T follicular helper cell (primary cell): Measurements from ENCODE around the gene TMEM247.
"Not testable (repeated sequence)": the region's sequence is repeated elsewhere in the genome, so short reads cannot be mapped to it uniquely, and the experiment has no call there.

Experiments used
- DNase-seq: peaks from one replicate; pipeline ENCODE4 v3.0.0-alpha.2; 2020; ENCODE audit warnings: low read depth

Gene TMEM247

DNA sequence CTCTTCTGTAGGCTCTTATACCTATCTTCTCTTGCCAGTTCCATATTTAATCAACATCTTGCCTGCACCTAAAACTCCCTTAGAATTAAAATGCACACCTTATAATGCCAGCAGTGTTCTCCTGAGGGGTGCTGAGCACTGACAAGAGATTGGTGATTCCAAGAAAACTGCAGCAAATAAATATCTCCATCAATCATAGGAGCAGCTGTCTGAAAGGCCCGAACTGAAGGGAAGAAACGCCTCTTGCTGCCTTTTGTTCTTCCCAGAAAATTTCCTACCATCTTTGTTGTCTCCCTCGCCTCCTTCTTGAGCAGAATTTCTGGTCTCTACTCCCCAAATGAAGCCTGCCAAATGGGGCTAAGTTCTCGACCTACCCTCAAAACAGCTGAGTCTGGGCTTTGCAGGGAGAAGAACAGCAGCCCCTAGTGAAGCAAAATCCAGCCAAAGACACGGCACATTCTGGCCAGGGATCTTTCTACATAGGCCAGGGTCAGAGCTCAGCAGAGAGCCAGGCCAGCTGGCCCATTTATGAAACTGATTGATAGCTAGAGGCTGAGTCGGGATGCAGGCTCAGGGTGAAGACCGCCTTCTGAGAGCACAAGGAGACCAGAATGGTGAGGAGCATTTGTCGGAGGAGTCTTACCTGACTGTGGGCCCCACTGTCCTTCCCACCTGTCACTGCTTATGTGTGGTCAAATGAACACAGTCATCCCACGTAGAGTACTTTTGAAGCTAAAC is 20.4 kb upstream of the TMEM247 start:
- DNase-seq = no peak

DNA sequence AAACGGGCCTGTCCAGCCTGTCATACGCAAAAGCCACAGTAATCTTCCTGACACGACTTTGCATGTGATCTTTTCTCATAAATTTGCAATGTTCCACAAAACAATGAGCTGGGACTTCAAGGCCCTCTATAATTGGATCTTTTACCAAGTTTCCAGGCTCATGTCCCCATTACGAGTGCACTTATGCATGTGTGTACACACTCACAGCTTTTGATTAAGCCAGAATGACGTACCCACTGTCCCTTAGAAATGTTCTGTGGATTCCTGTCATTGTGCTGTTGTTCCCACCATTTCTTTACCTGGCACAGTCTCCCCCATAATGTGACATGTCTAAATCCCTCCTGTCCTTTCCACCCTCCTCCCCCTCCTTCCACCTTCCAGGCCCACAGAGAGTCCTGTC is 19.7 kb upstream of the TMEM247 start:
- DNase-seq = no peak

DNA sequence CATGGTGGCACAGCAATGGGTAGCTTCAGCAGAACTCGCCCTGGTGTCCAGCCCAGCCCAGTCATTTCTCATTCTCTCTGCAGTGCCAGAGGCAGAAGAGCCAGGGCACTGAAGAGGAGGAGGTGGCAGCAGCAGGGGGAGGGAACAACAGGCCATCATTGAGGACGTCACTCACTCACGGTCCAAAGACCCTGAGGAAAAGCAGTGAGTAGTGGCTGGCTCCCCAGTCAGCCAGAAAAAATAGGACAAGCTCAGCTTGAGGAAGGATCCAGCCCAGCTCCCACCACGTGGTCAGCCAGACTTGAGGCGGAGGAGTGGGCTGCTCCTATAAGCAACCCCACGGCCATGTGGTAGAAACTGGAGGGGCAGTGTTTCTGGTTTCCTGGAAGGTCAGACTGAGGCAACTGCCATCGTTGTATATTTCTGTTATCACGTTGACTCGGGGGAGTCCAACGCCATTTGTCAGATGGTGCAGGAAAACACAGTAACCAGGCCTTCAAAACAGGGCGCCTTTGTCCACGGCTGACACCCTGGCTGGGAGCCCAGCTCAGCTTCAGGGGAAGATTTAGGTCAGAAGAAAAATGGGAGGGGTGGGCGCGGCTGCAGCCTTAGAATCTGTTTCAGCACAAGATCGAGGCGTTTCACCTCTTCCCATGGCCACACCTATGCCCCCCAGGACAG is 19.0 kb upstream of the TMEM247 start:
- no peak for DNase-seq

DNA sequence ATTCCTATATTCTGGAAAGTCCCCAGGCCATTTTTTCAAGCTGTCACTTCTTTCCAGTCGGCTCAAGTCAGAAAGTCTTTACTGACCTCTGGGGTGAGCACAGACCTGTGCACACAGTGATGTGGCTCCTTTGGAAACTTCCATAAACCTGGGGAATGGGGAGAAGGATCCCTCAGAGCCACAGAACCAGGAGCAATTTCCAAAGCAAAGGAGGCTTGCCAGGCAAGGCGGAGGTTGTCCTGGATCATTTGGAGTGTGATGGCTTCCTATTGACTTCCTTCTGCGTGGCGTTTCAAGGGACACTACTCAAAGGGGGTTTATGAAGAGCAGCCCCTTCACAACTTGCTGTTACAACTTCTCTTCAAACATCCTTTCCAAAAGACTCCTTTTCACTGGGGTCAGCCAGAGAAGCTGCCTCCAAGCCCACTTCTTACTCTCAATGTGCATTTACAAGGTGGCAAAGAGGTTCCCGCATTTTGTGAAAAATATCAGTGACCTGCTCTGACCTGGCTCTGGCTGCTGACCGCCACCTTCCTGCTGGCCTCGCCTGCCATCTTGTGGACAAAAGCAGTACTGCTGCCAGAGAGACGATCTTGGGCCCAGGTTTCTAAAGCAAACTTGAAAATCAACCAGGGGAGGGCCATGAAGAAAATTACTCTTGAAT is 18.2 kb upstream of the TMEM247 start:
- peak; percentile 56 for DNase-seq

DNA sequence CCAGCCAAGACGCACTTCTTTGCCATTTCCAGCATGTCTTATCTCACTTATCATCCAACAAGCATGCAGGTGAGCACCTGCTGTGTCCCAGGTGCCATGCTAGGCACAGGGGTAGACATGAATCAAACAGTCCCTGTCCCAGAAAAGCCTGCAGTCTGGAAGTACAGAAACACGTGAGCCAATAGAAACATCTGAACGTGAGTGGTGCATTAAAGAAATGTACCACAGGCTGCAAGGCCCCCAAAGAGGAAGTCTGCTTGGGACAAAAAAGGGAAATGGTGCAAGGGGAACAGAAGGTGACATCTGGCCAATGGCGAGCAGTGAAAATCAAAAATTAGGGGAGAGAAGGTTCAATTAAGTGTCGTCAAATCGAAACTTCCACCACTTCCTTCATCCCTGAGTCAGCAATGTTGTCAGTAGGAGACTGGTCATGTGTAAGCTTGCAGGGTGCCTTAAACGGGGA is 17.6 kb upstream of the TMEM247 start:
- DNase-seq = no peak

DNA sequence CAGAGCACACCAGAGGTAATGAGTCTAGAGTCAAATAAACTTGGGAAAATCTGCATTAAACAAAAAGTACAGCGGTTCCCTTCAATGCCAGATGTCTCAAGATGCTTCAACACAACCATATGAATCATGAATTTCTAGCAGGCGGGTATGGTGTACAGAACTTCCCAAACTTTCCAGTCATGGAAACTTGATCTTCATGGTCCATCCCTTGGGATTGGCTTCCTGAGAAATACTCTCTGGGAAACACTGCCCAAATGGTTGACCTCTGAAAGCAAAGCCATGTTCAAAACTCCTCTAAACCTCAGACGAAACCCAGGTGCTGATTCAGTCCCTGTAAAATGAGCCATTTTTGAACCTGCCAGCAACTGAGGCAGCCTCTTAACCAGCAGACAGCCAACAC is 16.4 kb upstream of the TMEM247 start:
- DNase-seq = no peak

DNA sequence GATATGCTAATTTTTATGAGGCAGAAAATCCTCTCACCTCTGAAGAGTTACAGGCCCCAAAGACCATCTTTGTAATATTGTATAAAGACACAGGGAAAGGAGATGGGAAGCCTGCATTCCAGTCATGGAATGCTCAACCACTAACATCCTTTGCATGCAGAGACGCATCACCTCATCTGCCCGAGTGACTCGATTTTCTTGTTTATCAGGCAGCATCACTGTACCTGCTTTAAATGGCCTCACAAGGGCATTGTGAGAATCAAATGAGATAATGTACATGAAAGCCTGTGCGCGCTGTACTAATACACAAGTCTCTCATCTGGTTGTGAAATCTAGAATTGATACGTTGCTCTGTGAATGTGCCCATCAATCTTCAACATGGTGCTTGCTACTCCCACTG is 10.2 kb upstream of the TMEM247 start:
- no peak for DNase-seq

DNA sequence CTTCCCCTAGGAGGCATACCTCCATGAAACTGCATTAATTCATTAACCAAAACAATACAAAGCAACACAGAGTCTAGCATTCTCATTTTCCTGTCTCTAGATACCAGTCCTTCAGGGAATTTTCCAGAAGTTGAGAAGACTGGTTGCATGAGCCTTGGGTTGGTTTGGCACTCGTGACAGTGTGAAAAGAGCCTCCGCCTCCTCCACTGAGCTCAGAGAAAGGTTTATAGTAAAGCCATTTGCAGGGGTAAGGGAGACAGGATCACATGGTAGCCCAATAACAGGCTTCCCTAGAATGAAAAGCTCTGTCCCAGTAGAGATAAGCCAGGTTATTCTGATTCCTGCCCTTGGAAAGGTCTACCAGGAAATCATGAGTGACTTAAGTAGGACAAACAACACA is 9.7 kb upstream of the TMEM247 start:
- no peak for DNase-seq

DNA sequence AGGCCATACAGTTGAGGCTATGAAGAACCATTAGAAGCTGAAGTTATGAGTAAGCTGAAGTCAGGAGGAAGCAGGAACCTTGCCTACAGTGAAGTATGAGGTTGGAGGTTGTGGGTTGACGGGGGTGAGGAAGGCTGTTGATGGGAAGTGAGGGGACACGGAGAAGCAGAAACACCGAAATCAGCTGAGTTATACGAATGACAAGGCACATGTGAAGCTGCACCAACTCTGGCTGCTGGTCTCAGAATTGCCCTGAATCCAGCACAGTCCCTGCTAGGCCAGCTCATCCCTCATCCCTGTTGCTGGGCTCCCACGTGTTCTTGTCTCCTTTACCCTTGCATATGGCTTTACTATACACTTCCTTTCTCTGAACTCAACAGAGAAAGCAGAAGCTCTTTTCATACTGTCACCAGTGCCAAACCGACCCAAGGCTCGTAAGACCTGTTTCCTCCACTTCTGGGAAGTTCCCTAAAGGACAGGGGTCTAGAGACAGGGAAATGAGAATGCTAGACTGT is 9.2 kb upstream of the TMEM247 start:
- DNase-seq = no peak

DNA sequence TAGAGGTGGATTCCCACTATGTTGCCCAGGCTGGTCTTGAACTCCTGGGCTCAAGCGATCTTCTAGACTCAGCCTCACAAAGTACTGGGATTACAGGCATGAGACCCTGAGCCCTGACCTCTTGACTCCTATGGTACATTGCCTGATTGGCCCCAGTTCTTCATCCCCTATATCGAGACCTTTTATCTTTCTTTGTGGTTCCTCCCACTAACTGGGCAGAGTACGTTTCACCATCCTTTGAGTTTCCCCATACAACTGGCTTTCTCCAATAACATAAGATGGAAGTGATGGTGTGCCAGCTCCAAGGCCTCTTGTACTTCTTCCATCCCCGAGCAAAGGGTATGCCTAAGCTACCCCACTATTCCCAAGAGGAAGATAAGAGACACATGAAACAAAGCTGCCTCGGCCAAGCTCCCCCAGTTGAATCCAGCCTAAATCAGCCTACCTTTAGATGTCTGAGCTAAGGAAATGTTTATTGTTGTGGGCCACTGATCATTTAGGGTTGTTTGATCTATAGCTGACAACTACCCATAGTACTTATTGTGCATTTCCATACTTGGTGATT is 8.3 kb upstream of the TMEM247 start:
- DNase-seq = no peak

DNA sequence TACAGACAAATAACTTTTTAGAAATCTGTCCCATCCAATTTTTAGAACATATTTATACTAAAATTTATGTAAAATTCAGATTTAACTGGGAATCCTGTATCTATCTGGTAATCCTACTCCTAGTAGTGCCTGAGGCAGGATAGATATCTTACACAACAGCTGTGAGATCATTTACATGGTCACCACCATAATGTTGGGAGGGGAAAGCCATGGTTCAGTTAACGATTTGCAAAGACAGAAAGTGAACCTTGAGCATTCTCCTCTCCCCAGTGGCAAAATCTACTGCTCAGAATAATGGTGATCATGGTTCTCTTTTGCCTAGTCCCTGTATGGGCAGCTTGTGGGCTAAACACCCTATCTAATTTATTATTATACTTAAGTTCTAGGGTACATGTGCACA is 7.7 kb upstream of the TMEM247 start:
- DNase-seq = no peak

DNA sequence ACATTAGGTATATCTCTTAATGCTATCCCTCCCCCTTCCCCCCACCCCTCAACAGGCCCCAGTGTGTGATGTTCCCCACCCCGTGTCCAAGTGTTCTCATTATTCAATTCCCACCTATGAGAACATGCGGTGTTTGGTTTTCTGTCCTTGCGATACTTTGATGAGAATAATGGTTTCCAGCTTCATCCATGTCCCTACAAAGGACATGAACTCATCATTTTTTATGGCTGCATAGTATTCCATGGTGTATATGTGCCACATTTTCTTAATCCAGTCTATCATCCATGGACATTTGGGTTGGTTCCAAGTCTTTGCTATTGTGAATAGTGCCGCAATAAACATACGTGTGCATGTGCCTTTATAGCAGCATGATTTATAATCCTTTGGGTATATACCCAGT is 7.2 kb upstream of the TMEM247 start:
- not testable (repeated sequence) for DNase-seq

DNA sequence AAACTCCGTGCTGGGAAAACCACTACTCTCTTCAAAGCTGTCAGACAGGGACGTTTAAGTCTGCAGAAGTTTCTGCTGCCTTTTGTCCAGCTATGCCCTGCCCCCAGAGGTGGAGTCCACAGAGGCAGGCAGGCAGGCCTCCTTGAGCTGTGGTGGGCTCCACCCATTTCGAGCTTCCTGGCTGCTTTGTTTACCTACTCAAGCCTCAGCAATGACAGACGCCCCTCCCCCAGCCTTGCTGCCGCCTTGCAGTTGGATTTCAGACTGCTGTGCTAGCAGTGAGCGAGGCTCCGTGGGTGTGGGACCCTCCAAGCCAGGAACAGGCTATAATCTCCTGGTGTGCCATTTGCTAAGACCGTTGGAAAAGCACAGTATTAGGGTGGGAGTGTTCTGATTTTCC is 1.9 kb upstream of the TMEM247 start:
- DNase-seq = peak; percentile 3

DNA sequence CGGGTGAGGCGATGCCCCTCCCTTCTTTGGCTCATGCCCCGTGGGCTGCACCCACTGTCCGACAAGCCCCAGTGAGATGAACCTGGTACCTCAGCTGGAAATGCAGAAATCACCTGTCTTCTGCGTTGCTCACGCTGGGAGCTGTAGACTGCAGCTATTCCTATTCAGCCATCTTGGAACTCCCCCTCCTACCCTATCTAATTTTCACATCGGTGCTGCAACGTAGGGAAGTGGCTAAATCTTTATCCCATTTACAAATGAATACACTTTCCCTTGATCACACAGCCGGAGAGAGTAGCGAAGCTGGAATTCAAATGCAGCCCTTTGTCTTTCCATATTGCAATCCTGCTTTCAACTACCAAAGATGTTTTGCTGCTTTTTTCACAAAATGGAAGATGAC is 1.4 kb upstream of the TMEM247 start:
- no peak for DNase-seq

DNA sequence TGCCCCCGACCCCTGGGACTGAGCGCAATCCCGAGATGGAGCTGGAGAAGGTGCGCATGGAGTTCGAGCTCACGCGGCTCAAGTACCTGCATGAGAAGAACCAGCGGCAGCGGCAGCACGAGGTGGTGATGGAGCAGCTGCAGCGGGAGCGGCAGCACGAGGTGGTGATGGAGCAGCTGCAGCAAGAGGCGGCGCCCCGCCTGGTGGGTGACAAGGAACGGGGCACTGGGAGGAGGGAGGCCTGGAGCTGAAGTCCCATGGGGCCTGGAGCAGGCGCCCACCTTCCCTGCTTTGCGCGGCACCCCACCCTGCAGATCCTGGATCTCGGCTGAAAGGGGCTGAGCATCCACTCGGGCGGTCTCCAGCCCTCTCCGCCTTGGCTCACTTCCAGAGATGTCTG is 1.2 kb downstream of the TMEM247 start:
- DNase-seq = no peak

DNA sequence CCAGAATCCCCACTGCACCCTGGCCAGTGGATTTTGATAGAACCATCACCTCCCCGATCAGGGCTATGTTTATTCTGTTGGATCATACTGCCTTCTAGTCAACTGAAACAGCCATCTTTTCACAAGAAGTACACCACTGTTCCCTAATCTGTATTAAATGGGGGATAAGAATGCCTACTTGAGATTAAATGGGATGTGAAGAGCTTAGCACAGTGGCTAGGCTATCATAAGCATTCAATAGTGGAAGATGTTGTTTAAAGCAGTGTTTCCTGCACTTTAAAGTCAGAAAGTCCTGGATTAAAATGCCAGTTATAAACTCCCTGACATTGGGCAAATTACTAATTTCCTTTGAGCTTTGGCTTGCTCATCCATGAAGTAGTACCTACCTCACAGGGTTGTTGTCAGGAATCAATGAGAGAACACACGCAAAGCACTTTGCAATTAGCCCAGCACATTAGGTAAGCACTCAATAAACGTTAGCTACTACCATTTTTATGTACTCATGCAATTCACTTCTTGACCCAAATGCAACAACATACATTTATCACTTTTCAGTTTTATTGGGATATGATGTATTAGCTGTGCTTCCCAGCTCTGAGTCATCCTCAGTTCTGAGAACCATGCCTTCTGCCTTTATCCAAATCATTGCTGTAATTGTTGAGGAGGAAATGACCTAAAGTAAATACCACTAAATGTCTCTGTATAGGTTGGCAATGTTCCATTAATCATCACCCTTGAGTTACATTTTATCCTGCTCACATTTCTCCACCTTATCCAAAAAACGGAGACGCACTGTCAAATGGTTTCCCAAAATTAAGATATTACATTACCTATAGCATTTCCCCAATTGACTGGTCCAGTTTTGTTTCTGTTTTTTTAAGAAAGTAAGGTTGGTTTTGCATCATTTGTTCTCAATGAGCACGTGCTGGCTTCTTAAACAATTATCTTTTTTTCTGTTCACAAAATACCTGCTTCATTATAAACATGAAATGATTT is 2.1 kb downstream of the TMEM247 start:
- no peak for DNase-seq

DNA sequence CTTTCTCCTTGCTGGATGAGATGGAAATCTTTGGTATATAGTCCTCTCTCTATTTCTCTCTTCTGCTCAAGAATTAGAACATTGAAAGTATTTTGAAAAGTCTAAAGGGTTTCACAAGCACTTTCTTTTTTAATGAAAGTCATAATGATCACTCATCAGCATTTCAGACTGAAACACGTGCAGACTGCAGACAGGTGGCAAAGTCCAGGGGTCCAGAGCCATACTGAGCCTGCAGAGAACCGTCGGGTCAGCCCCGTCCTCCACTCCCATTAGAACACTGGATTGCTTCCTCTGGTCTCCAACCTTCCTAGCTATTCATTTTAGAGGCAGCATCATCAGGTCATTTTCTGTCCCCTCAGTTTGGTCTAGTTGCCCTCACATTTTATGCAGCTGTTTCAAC is 3.1 kb downstream of the TMEM247 start:
- DNase-seq = no peak

DNA sequence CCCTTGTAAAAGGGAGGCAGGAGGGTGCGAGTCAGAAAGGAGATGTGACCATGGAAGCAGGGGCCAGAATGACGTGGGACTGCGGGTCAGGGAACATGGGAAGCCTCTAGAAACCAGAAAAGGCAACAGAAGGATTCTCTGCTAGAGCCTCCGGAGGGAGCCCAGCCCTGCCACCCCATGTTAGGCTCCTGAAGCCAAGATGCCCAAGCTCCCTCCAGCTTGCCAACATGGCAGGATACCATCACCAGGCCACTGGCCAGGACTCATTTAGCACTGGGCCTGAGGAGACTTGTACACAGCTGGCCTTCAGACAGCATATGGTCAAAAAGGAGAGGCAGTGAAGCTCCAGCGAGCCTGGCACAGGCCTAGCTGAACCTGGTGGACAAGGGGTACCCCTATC is 5.6 kb downstream of the TMEM247 start:
- DNase-seq = no peak

DNA sequence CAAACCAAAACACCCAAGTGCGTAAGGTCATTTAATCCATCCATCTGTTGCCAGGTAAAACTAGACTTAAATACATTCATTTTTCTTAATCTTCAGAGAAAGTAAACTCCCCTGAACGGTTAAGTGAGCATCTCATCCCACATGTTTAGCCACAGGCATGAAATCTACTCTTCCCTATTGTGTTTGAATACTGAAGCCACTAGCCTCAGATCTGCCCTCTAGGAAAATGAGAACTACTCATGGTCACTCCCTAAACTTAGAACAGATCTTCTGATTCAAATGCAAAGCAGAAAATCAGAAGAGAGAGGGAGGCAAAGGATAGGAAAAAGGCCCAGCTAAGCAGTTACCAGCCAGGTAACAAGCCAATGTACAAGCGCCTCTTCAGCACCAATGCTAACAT is 7.1 kb downstream of the TMEM247 start:
- no peak for DNase-seq

DNA sequence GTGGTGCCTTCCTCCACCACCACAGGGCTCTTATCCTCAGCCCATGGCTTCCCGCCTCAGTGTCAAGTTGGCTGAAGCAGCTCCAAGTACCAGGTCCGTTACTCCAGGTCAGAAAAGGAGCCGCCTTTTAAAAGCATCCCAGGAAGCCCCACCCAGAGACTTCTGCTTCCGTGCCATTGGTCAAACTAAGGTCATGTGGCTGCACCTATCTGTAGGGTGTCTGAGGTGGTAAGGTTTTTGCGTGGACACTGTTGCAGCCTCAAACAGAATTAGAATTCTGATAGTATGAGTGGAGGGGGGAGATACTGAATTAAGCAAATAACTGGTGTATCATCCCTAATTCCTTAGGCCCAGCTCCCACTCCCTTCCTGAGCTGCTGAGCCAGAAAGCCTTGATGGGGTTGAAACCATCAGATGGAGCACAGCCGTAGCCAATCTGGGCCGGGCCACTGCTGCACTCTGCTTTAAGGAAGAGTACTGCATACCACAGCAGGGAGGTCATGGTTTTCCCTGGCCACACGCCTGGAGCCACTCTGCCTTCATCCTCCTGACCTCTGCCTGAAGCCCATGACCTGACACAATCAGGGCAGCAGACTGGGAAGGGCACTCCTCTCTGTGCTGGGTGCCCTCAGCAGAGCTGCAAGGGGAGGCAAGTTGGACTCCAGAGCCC is 8.4 kb downstream of the TMEM247 start:
- no peak for DNase-seq

DNA sequence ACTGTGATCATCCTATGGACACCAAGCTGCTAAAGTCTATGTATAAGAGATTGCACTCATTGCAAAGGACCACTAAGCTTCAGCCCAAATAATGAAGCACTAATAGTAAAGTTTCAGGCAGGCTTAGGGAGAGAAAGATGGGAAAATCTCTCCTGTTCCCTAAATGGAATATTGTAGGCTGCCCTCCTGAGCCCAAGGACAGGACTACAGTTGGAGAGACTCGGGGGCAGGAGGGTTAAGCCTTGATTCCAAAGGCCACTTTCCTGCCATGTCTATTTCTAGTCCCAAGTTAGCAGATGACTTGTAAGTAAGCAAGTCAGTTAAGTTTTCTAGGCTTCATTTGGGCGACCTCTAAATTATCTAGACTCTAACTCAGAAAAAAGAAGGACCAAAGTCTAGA is 9.0 kb downstream of the TMEM247 start:
- DNase-seq = no peak
